Gastrocnemius medialis (tissue), 4 donors: Measurements from ENCODE around the gene ITGB7.

ENCODE experiments used
- CTCF ChIP-seq, 5 experiments: fragments of 450-650 bp in 3 of 5; fragments of 200-600 bp in 2 of 5; sonication (generic) in 2 of 5; IDR thresholded peaks in 4 of 5; conservative IDR thresholded peaks in 1 of 5; 1 replicate in 4 of 5; 2 replicates in 1 of 5; pipeline ENCODE4 v1.5.1; 2016 to 2019; ENCODE audit warnings: antibody characterized with exemption in 5 of 5, mild to moderate bottlenecking in 3 of 5, moderate library complexity in 3 of 5
- POLR2A ChIP-seq, 2 donors: fragments of 450-650 bp; IDR thresholded peaks; one replicate each; pipeline ENCODE4 v1.6.1; 2017; ENCODE audit warnings: antibody characterized with exemption in 2 of 2, mild to moderate bottlenecking in 2 of 2, moderate library complexity in 2 of 2

GRCh38 chr12:53229454-53229853 lies 22.4 kb upstream of the ITGB7 start:
- TF ChIP-seq CTCF (IDR thresholded peaks at IDR 0.05 in 4 of 5, conservative IDR thresholded peaks at IDR 0.05 in 1 of 5): no peak
- TF ChIP-seq POLR2A (IDR thresholded peaks at IDR 0.05): no peak
